Mucosa of descending colon (tissue), 3 donors: ENCODE data around the gene ANKRD63. TPM values are rescaled to one million over a fixed set of nuclear protein-coding genes. Genes with fewer than 3 reads are reported as not detected.
A peak's percentile ranks its signal among the peaks of the same experiment; 100 is the strongest.

ENCODE experiments used
- ATAC-seq: fragments of 200-7000 bp; cut with Tn5 transposase; one replicate; pipeline ENCODE4 v1.9.1; 2020; ENCODE audit warnings: mild to moderate bottlenecking, moderate library complexity
- DNase-seq, 3 donors: peaks; one replicate each; pipeline ENCODE4 v3.0.0-alpha.2; 2020
- H3K36me3 ChIP-seq: fragments of 200-600 bp; one replicate; pipeline ENCODE4 v1.8.0; 2021; ENCODE audit warnings: low read depth, mild to moderate bottlenecking
- H3K4me1 ChIP-seq: fragments of 200-600 bp; one replicate; pipeline ENCODE4 v1.8.0; 2021; ENCODE audit warnings: low read depth, mild to moderate bottlenecking
- H3K4me3 ChIP-seq: fragments of 200-600 bp; one replicate; pipeline ENCODE4 v1.8.0; 2021; ENCODE audit warnings: mild to moderate bottlenecking
- H3K9me3 ChIP-seq: fragments of 200-600 bp; one replicate; pipeline ENCODE4 v1.8.0; 2021; ENCODE audit warnings: mild to moderate bottlenecking
- CTCF ChIP-seq: fragments of 200-600 bp; IDR thresholded peaks from one replicate; pipeline ENCODE4 v1.8.0; 2022; ENCODE audit warnings: antibody characterized with exemption, mild to moderate bottlenecking
- intact Hi-C, 2 donors: fragments of 100-400 bp; cut with DNase I in 1 of 2; cut with micrococcal nuclease in 1 of 2; formaldehyde crosslinking; loops; one replicate each; pipeline versions ENCODE4 v1.11.0 to v1.11.1; 2022; cut with DNase I, micrococcal nuclease
- total RNA-seq, 3 donors: library from RNA; stranded (reverse); fragmentation: NEBNext Ultra II Directional in 2 of 3; extraction: Animal tissue kit (Norgen Biotek cat#: 25700) in 2 of 3; gene quantifications; one replicate each; pipeline versions ENCODE4 v1.2.1 to v1.2.4, GENCODE V29; 2021 to 2023
- donor health status: DM: no; HTN: no; CAD: no; lungs with moderate emphysema.
- donor health status: DM: no; HTN: no; CAD: no.
- donor health status: DM: no; HTN: yes; CAD: no.

The ANKRD63 gene
- total RNA-seq, 3 donors from 2014 or later = 0.25 TPM; not detected in 2

DNA sequence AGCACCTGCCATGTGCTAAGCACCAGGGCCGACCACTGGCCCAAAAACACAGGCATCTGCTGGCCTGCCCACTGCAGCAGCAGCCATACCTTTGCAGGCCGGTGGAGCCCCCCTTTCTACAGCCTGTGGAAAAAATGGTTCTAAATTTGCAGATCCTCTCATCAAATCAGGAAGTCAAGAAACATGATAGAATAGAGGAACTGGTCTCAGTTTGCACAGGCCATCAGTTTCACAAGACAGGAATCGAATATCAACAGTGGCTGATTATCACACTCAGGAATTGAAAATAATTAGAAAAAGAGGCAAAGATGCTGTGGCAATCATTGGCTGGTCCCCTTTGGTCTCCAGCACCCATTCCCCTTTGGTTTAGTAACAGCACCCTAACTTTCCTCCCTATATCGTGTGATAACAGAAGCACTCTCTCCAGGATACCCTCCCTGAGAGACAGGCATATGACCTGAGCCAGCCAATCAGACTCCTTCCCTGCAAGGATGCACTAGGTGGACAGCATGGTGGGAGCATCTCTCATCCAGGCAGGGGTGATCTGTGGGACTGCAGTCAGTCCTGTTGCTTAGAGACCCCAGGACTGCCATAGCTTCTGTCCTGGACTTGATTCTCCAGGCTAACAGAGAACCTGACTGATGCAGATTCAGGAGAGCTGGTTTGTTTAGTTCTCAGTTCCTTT lies 47.5 kb downstream of the ANKRD63 start:
- Histone ChIP-seq H3K4me3 (no peak overlapping the region), H3K9me3 (no peaks in the 10 kb centered on the region), H3K4me1 (peaks cover 7% of the 10 kb centered on the region), H3K36me3 (no peaks in the 10 kb centered on the region)
- DNase-seq (no peak), ATAC-seq (no peak)
- TF ChIP-seq CTCF = no peak
- intact Hi-C loops = no loop called here

GRCh38 chr15:40234783-40235182 lies 48.1 kb downstream of the ANKRD63 start:
- ATAC-seq (no peak), DNase-seq (no peak)
- peaks cover 7% of the 10 kb centered on the region for H3K4me1 ChIP-seq
- no peaks in the 10 kb centered on the region for H3K36me3 ChIP-seq
- no peak for TF ChIP-seq CTCF
- no peaks in the 10 kb centered on the region for H3K9me3 ChIP-seq
- H3K4me3 ChIP-seq = no peak overlapping the region
- intact Hi-C loops = no loop called here

- ATAC-seq = no peak
Measured at GRCh38 chr15:40233727-40234577, 48.9 kb downstream of the ANKRD63 start.

DNA sequence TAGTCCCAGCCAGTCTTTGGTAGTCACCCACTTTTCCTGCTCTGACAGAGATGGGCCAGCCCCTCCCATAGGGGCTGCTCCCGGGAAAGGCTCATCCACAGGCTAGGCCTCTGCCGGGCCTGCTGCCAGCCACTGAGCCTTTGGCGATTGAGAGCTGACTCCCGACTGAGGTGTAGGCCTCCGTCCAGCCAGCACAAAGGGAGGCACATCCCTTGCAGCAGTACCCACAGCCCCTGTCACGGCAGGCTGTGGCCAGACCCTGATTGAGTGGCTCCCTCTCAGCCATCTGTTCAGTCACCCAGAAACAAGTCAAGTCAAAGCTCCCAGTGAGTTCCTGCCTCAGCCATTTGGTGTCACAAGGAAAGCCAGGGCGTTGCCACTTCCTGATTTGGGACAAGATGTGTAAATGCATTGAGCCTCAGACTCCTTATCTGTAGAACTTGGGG lies 50.2 kb downstream of the ANKRD63 start:
- intact Hi-C loops = no loop called here
- DNase-seq = peak in 1 of 3 donors; percentile 41
- Histone ChIP-seq H3K4me3 (no peak overlapping the region), H3K36me3 (no peaks in the 10 kb centered on the region), H3K9me3 (no peaks in the 10 kb centered on the region), H3K4me1 (no peaks in the 10 kb centered on the region)
- ATAC-seq = peak; percentile 58
- TF ChIP-seq CTCF = no peak

More at GRCh38 chr15:40233727-40234577, 48.9 kb downstream of the ANKRD63 start:
- Histone ChIP-seq H3K4me1 (peaks cover 3% of the 10 kb centered on the region), H3K9me3 (no peaks in the 10 kb centered on the region), H3K36me3 (no peaks in the 10 kb centered on the region), H3K4me3 (no peak overlapping the region)
- DNase-seq = no peak
- no peak for TF ChIP-seq CTCF
- intact Hi-C loops = no loop called here

Other genes with a start within 250 kb of the ANKRD63 start
- 100 to 1,000 TPM; 131 to 154 (median 142) TPM for gene SRP14, start 243.9 kb downstream of the ANKRD63 start, total RNA-seq
- gene BMF, start 174.2 kb downstream of the ANKRD63 start, total RNA-seq = 10 to 100 TPM; 12.6 to 32.1 (median 28.7) TPM
- gene BUB1B, start 122.0 kb downstream of the ANKRD63 start, total RNA-seq = 10 to 100 TPM in 1 of 3 donors, 1 to 10 TPM in 2; 5.0 to 13.6 (median 5.1) TPM
- 1 to 10 TPM in 2 of 3 donors, under 1 TPM in 1; 0.98 to 3.1 (median 2.7) TPM for gene PAK6, start 44.0 kb downstream of the ANKRD63 start, total RNA-seq
- 10 to 100 TPM in 2 of 3 donors, 1 to 10 TPM in 1; 9.9 to 21.8 (median 17.4) TPM for gene PLCB2, start 24.9 kb upstream of the ANKRD63 start, total RNA-seq
- gene INAFM2, start 40.6 kb upstream of the ANKRD63 start, total RNA-seq = 100 to 1,000 TPM in 1 of 3 donors, 10 to 100 TPM in 2; 15.6 to 120 (median 21.1) TPM
- gene CCDC9B, start 57.9 kb upstream of the ANKRD63 start, total RNA-seq = 100 to 1,000 TPM in 1 of 3 donors, 10 to 100 TPM in 2; 34.9 to 204 (median 37.2) TPM
- gene PHGR1, start 68.0 kb upstream of the ANKRD63 start, total RNA-seq = 1,000 to 10,000 TPM in 2 of 3 donors, 100 to 1,000 TPM in 1; 932 to 1,439 (median 1,228) TPM
- gene DISP2, start 75.2 kb upstream of the ANKRD63 start, total RNA-seq = 10 to 100 TPM in 2 of 3 donors, 1 to 10 TPM in 1; 5.1 to 23.4 (median 16.1) TPM
- 10 to 100 TPM in 2 of 3 donors, 1 to 10 TPM in 1; 9.4 to 16.4 (median 10.5) TPM for gene KNSTRN, start 99.7 kb upstream of the ANKRD63 start, total RNA-seq
- 10 to 100 TPM; 65.8 to 88.3 (median 74.8) TPM for gene IVD, start 122.7 kb upstream of the ANKRD63 start, total RNA-seq
- gene BAHD1, start 157.9 kb upstream of the ANKRD63 start, total RNA-seq = 10 to 100 TPM; 26.9 to 32.2 (median 31.1) TPM
- 10 to 100 TPM in 1 of 3 donors, 1 to 10 TPM in 2; 3.5 to 10.5 (median 4.8) TPM for gene CHST14, start 187.9 kb upstream of the ANKRD63 start, total RNA-seq